ENCODE data around the gene GNL3. TPM values are rescaled to one million over a fixed set of nuclear protein-coding genes. Genes with fewer than 3 reads are reported as not detected.

GNL3 gene
- total and polyA plus RNA-seq, 7 experiments from 2014 or later, result 60.0 to 116 (median 94.2) TPM

GRCh38 chr3:52704611-52705437, 19.0 kb downstream of the GNL3 start:
- H3K4me3 Mint-ChIP-seq, result peak overlapping the region; percentile 89 to 96 (median 94)
- Histone ChIP-seq H3K27me3 (ENCODE audit: control insufficient read depth in 2 of 2, insufficient read depth in 2 of 2, low read length in 2 of 2) (no peaks in the 10 kb centered on the region), H3K9me3 (ENCODE audit: control insufficient read depth in 2 of 3, low read length in 3 of 3) (no peaks in the 10 kb centered on the region), H3K4me1 (ENCODE audit: control insufficient read depth in 2 of 2, insufficient read depth in 2 of 2, low read length in 2 of 2) (peaks cover 25 to 33% of the 10 kb centered on the region in 2 donors), H3K36me3 (ENCODE audit: control insufficient read depth in 2 of 3, insufficient read depth in 3 of 3, low read length in 3 of 3) (peaks cover 0 to 22% (median 6%) of the 10 kb centered on the region in 3 experiments), H3K4me3 (ENCODE audit: low read length) (peak overlapping the region; percentile 97), H3K27ac (ENCODE audit: low read depth, low read length) (peak overlapping the region; percentile 93)
- POLR2A ChIA-PET, result interaction anchor here (1.0 to 4.1 kb wide), 5 partner anchors 11 to 67 kb away, joined by 3 to 33 read pairs (median 12); partner anchors contain the start of gene NEK4
- CTCF ChIA-PET, result interaction anchor here (1.7 kb wide), 1 partner anchor 16 kb away, joined by 9 read pairs; no protein-coding TSS in a partner anchor
- DNase-seq, result peak in 3 of 9 donors; percentile 9 to 29 (median 13)
- H3K36me3 Mint-ChIP-seq, result peaks cover 0 to 9% (median 3%) of the 10 kb centered on the region in 5 donors
- peak overlapping the region; percentile 87 to 97 (median 93) for H3K27ac Mint-ChIP-seq
- ATAC-seq, result no peak
- no peaks in the 10 kb centered on the region for H3K27me3 Mint-ChIP-seq
- H3K4me1 Mint-ChIP-seq, result peaks cover 21 to 48% (median 33%) of the 10 kb centered on the region in 7 donors
- H3K9me3 Mint-ChIP-seq, result no peaks in the 10 kb centered on the region
- intact Hi-C loops (cut with micrococcal nuclease), result loop anchor here (1.0 to 10.0 kb wide), 5 partner anchors 19 to 650 kb away; partner anchors contain the start of genes GNL3 (in 2 of the 2), DUSP7 (in 1 of the 2), RFT1 (in 1 of the 2) and STIMATE (in 1 of the 2)

DNA sequence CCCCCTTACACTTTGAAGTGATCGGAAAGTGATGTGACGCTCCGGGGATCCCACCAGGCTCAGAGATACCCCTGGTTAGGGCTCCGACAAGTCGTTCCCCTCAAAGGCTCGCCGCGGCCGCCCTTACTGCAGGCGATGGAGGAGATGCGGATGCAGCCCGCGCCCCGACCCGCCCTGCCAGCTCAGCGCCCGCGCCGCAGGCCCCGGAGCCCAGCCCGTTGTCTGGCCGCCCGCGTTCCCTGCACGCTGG, 19.5 kb downstream of the GNL3 start:
- Histone ChIP-seq H3K4me1 (ENCODE audit: control insufficient read depth in 2 of 2, insufficient read depth in 2 of 2, low read length in 2 of 2) (peaks cover 25 to 33% of the 10 kb centered on the region in 2 donors), H3K36me3 (ENCODE audit: control insufficient read depth in 2 of 3, insufficient read depth in 3 of 3, low read length in 3 of 3) (peaks cover 0 to 24% (median 6%) of the 10 kb centered on the region in 3 experiments), H3K27me3 (ENCODE audit: control insufficient read depth in 2 of 2, insufficient read depth in 2 of 2, low read length in 2 of 2) (no peaks in the 10 kb centered on the region), H3K4me3 (ENCODE audit: low read length) (peak overlapping the region; percentile 97), H3K9me3 (ENCODE audit: control insufficient read depth in 2 of 3, low read length in 3 of 3) (no peaks in the 10 kb centered on the region), H3K27ac (ENCODE audit: low read depth, low read length) (peak overlapping the region; percentile 93)
- intact Hi-C loops (cut with micrococcal nuclease), result loop anchor here (1.0 to 10.0 kb wide), 5 partner anchors 19 to 651 kb away; partner anchors contain the start of genes GNL3 (in 2 of the 2), DUSP7 (in 1 of the 2), RFT1 (in 1 of the 2) and STIMATE (in 1 of the 2)
- H3K27me3 Mint-ChIP-seq, result no peaks in the 10 kb centered on the region
- H3K36me3 Mint-ChIP-seq, result peaks cover 0 to 10% (median 3%) of the 10 kb centered on the region in 5 donors
- DNase-seq (no peak), ATAC-seq (no peak)
- H3K9me3 Mint-ChIP-seq, result no peaks in the 10 kb centered on the region
- H3K4me3 Mint-ChIP-seq, result peak overlapping the region; percentile 89 to 96 (median 94)
- peaks cover 21 to 46% (median 38%) of the 10 kb centered on the region in 7 donors for H3K4me1 Mint-ChIP-seq
- POLR2A ChIA-PET, result interaction anchor here (0.7 to 4.1 kb wide), 6 partner anchors 10 to 250 kb away, joined by 3 to 33 read pairs (median 10); partner anchors contain the start of genes NEK4 and NISCH
- peak overlapping the region; percentile 87 to 97 (median 93) for H3K27ac Mint-ChIP-seq
- CTCF ChIA-PET, result interaction anchor here (1.7 kb wide), 1 partner anchor 16 kb away, joined by 9 read pairs; no protein-coding TSS in a partner anchor

DNA sequence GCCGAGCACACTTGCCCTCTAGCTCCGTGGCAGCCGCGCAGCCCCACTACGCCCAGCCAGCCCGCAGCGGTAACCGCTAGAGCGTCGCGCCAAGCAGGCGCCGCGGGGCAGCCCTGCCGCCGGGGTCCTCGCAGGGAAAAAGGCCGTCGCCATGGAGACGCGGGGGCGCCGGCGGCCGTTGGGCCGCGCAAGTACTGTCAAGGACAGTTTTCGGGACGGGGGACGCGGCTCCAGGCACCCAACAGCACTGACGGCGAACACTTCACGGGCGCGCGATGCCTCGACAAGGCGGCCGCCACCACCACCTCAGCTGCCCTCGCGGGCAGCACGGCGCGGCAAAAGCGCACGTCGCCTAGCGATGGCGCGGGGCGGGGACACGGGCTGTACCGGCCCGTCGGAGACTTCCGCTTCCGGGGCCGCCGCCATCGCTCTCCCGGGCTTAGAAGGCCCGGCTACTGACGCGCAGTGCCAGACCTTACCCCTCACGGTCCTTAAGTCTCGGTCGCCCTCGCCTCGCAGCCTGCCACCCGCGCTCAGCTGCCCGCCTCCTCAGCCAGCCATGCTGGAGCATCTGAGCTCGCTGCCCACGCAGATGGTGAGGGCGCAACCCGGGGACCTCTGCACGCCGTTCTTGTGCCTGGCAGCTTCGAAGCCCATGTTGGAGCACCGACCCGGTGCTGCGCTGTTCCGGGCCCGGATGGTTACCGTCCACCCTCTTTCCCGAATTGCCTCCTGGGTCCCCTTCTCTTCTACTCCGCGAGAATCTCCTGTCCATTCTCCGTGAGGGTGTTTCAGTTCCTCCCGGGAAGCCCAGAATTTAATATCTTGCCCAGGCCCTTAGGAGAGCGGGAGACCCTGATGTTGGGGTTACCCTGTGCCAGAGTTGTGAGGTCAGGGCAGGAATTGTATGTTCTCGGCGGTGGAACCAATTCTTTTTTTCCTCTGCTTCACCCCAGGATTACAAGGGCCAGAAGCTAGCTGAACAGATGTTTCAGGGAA, 20.2 kb downstream of the GNL3 start, which contains the start of the genes GLT8D1 and SPCS1:
Gene GLT8D1, minus strand, starts transcription at position 104 of the 999 bp plus-strand sequence. CDS start 5,331 bp downstream, outside the sequence.
Gene SPCS1, plus strand, starts transcription at position 419 of the 999 bp plus-strand sequence. Its CDS starts 141 bp downstream, at position 560.
- POLR2A ChIA-PET, result interaction anchor here (0.7 to 4.1 kb wide), 7 partner anchors 9 to 251 kb away, joined by 3 to 33 read pairs (median 8); partner anchors contain the start of genes GNL3, NEK4, NISCH and PBRM1
- peaks cover 0 to 10% (median 3%) of the 10 kb centered on the region in 5 donors for H3K36me3 Mint-ChIP-seq

DNA sequence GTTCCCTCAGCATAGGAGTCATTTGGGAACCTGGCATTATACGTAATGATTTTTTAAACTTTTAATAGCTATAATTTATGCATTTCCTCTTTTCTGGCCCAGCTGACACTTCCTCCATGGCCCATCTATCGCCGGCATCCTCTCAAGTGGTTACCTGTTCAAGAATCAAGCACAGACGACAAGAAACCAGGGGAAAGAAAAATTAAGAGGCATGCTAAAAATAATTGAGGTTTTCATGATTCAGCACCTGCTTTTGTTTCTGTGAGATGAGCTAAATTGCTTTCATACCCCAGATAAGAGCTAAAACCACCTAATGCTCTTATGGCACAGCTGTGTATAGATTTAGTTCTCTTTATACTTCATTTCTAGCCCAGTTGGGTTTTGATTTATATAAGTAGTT, 21.8 kb downstream of the GNL3 start:
- Mint-ChIP-seq H3K4me3 (peak overlapping the region; percentile 63 to 95 (median 73)), H3K36me3 (peaks cover 0 to 8% (median 3%) of the 10 kb centered on the region in 5 donors), H3K9me3 (no peaks in the 10 kb centered on the region), H3K4me1 (peaks cover 21 to 39% (median 35%) of the 10 kb centered on the region in 7 donors), H3K27me3 (no peaks in the 10 kb centered on the region), H3K27ac (peak overlapping the region in 8 of 9 donors; percentile 8 to 93 (median 76))
- Histone ChIP-seq H3K27ac (ENCODE audit: low read depth, low read length) (peak overlapping the region; percentile 93), H3K27me3 (ENCODE audit: control insufficient read depth in 2 of 2, insufficient read depth in 2 of 2, low read length in 2 of 2) (no peaks in the 10 kb centered on the region), H3K36me3 (ENCODE audit: control insufficient read depth in 2 of 3, insufficient read depth in 3 of 3, low read length in 3 of 3) (peaks cover 0 to 24% (median 6%) of the 10 kb centered on the region in 3 experiments), H3K4me1 (ENCODE audit: control insufficient read depth in 2 of 2, insufficient read depth in 2 of 2, low read length in 2 of 2) (peaks cover 25 to 33% of the 10 kb centered on the region in 2 donors), H3K4me3 (ENCODE audit: low read length) (no peak overlapping the region), H3K9me3 (ENCODE audit: control insufficient read depth in 2 of 3, low read length in 3 of 3) (no peaks in the 10 kb centered on the region)
- DNase-seq (no peak), ATAC-seq (no peak)
- intact Hi-C loops (cut with micrococcal nuclease), result loop anchor here (2.0 to 10.0 kb wide), 3 partner anchors 13 to 653 kb away; partner anchors contain the start of genes DUSP7 (in 1 of the 2) and STIMATE (in 1 of the 2)
- ChIA-PET POLR2A (interaction anchor here (0.8 to 4.1 kb wide), 4 partner anchors 13 to 366 kb away, joined by 3 to 33 read pairs (median 10); partner anchors contain the start of genes GNL3, NEK4 and PBRM1), CTCF (no interaction called here)

More for the DNA sequence above, 20.2 kb downstream of the GNL3 start, which contains the start of the genes GLT8D1 and SPCS1:
- DNase-seq (peak; percentile 83 to 96 (median 91)), ATAC-seq (peak; percentile 94)
- Histone ChIP-seq H3K4me1 (ENCODE audit: control insufficient read depth in 2 of 2, insufficient read depth in 2 of 2, low read length in 2 of 2) (peaks cover 25 to 33% of the 10 kb centered on the region in 2 donors), H3K4me3 (ENCODE audit: low read length) (peak within 1 kb of the TSS; percentile 97), H3K27me3 (ENCODE audit: control insufficient read depth in 2 of 2, insufficient read depth in 2 of 2, low read length in 2 of 2) (no peaks in the 10 kb centered on the region), H3K9me3 (ENCODE audit: control insufficient read depth in 2 of 3, low read length in 3 of 3) (no peaks in the 10 kb centered on the region), H3K27ac (ENCODE audit: low read depth, low read length) (peak within 1 kb of the TSS; percentile 93), H3K36me3 (ENCODE audit: control insufficient read depth in 2 of 3, insufficient read depth in 3 of 3, low read length in 3 of 3) (peaks cover 0 to 24% (median 6%) of the 10 kb centered on the region in 3 experiments)
- H3K27ac Mint-ChIP-seq, result peak within 1 kb of the TSS; percentile 90 to 97 (median 95)
- H3K4me1 Mint-ChIP-seq, result peaks cover 21 to 46% (median 40%) of the 10 kb centered on the region in 7 donors
- CTCF ChIA-PET, result interaction anchor here (1.7 kb wide), 1 partner anchor 15 kb away, joined by 9 read pairs; no protein-coding TSS in a partner anchor
- intact Hi-C loops (cut with micrococcal nuclease), result loop anchor here (1.0 to 10.0 kb wide), 9 partner anchors 15 to 651 kb away; partner anchors contain the start of genes GNL3 (in 2 of the 2), NEK4 (in 2 of the 2), UQCC5 (in 2 of the 2) and DUSP7 (in 1 of the 2)
- H3K9me3 Mint-ChIP-seq, result no peaks in the 10 kb centered on the region
- no peaks in the 10 kb centered on the region for H3K27me3 Mint-ChIP-seq
- peak within 1 kb of the TSS; percentile 89 to 96 (median 94) for H3K4me3 Mint-ChIP-seq

DNA sequence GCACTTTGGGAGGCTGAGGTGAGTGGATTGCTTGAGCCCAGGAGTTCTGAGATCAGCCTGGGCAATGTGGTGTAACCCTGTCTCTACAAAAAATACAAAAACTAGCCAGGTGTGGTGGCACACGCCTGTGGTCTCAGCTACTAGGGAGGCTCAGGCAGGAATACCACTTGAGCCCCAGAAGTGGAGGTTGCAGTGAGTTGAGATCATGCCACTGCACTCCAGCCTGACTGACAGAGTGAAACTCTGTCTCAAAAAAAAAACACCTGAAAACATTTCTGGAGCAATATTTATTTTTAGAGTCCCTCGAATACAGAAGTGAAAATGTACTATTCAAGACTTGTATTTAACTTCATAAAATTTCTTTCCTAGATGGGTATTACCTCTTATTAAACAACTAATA, 24.7 kb downstream of the GNL3 start:
- no peak overlapping the region for H3K4me3 Mint-ChIP-seq
- no peaks in the 10 kb centered on the region for H3K27me3 Mint-ChIP-seq

More for the DNA sequence above, 24.7 kb downstream of the GNL3 start:
- peaks cover 0 to 11% (median 3%) of the 10 kb centered on the region in 5 donors for H3K36me3 Mint-ChIP-seq
- peak overlapping the region in 1 of 9 donors; percentile 25 for H3K27ac Mint-ChIP-seq
- no peak for ATAC-seq
- no peaks in the 10 kb centered on the region for H3K9me3 Mint-ChIP-seq
- no peak overlapping the region for H3K4me3 ChIP-seq (ENCODE audit: low read length)
- H3K27me3 ChIP-seq (ENCODE audit: control insufficient read depth in 2 of 2, insufficient read depth in 2 of 2, low read length in 2 of 2), result no peaks in the 10 kb centered on the region
- no peak overlapping the region for H3K27ac ChIP-seq (ENCODE audit: low read depth, low read length)
- no peak for DNase-seq
- H3K36me3 ChIP-seq (ENCODE audit: control insufficient read depth in 2 of 3, insufficient read depth in 3 of 3, low read length in 3 of 3), result peaks cover 0 to 24% (median 6%) of the 10 kb centered on the region in 3 experiments
- no peaks in the 10 kb centered on the region for H3K9me3 ChIP-seq (ENCODE audit: control insufficient read depth in 2 of 3, low read length in 3 of 3)
- intact Hi-C loops (cut with micrococcal nuclease), result no loop called here
- ChIA-PET CTCF (no interaction called here), POLR2A (no interaction called here)
- peaks cover 8 to 22% (median 18%) of the 10 kb centered on the region in 7 donors for H3K4me1 Mint-ChIP-seq
- peaks cover 14 to 15% of the 10 kb centered on the region in 2 donors for H3K4me1 ChIP-seq (ENCODE audit: control insufficient read depth in 2 of 2, insufficient read depth in 2 of 2, low read length in 2 of 2)

All from naive thymus-derived CD4-positive, alpha-beta T cell (primary cell).